DMS153 treated with DMSO at 0.1 percent for 48 hours (cell line): Measurements from ENCODE around the gene PCNT.

Experiments
- DNase-seq: peaks from one replicate; lab custom pipeline; 2025; ENCODE audit not compliant: unreplicated experiment; lab: John Stamatoyannopoulos, UW

PCNT gene

DNA sequence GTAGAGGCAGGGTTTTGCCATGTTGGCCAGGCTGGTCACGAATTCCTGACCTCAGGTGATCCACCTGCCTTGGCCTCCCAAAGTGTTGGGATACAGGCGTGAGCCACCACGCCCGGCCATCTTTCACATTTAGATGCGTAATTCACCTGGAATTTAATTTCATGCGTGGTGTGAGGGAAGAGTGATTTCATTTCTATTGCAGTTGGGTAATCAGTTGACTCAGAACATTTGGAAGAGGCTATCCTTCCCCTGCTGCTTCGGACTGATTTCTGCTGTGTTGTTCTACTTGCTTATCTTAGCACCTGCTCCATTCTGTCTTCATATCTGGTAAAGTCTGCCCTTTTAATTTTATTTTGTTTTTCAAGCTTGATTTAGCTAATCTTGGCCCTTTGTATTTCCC lies 153.8 kb downstream of the PCNT start:
- DNase-seq: no peak

DNA sequence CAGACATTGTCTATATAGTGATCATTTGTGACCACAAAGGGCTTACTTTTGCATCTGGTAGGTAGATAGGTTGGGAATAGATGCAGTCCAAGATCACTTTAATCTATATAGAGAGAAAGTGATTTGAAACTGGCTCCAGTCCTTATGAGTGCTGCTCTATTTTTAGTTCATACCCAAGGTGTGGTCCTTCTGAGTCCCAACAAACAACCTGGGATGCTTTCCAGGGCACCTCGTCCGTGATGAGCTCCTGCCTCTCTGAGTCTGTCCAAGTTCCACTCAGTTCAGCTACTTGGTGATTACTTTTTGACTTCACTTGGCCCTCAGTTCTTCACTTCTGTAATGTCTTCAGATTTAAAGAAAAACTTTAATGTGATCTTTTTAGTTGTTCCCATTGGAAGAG lies 155.0 kb downstream of the PCNT start:
- no peak for DNase-seq

DNA sequence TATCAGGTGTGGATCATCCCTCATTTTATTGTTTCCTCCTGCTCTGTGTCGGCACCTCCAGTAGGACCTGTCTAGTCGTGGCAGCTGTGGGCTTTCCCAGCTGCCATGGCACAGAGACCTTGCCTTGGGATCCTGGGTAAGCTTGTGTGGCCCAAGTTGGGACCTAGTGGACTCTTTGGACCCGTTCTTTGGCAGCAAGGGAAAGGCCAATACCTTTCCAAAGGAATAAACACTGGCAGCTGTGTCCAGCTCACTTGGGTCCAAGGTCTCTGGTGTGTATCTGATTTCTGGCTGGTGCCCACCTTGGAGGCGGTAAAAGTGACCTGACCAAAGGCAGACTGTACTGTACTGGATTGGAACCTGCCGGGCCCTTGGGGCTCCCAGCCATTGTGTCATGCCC lies 156.5 kb downstream of the PCNT start:
- no peak for DNase-seq

DNA sequence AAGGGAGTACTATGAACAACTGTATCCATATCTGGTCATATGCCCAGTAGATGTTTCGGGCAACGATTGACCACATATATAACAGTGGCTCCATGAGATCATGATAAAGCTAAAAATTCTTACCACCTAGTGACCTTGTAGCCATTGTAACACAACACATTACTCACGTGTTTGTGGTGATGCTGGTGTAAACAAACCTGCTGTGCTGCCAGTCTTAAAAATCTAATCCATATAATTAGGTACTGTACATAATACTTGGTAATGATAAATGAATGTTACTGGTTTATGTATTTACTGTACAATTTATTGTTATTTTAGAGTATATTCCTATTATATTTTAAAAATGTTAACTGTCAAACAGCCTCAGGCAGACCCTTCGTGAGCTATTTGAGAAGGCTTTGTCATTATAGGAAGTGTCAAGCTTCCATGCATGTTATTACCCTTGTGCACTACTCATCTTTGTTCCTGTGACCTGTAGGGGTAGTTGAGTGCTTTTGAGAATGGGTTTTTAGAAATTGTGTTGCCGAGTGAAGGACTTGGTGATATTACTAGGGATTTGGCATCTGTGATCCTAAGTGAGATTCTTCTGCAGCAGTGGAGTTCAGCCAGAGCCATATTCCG lies 158.4 kb downstream of the PCNT start:
- no peak for DNase-seq

DNA sequence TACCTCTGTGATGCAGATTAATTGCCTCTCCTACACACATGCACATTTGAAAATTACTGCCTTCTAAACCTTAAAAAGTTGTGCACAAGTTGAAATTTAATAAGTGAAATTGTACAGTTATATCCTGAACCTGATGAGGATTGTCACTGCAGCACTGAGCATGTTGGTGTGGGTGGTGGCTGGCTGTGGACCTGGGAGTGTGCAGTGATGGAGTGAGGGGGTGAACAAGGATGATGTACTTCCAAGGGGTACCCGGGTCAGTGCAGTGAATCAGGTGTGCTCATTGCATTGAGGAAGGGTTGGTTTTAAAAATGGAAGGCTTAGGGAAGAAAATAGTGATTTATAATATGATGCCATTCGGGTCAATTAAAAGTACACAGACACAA lies 158.9 kb downstream of the PCNT start:
- no peak for DNase-seq

DNA sequence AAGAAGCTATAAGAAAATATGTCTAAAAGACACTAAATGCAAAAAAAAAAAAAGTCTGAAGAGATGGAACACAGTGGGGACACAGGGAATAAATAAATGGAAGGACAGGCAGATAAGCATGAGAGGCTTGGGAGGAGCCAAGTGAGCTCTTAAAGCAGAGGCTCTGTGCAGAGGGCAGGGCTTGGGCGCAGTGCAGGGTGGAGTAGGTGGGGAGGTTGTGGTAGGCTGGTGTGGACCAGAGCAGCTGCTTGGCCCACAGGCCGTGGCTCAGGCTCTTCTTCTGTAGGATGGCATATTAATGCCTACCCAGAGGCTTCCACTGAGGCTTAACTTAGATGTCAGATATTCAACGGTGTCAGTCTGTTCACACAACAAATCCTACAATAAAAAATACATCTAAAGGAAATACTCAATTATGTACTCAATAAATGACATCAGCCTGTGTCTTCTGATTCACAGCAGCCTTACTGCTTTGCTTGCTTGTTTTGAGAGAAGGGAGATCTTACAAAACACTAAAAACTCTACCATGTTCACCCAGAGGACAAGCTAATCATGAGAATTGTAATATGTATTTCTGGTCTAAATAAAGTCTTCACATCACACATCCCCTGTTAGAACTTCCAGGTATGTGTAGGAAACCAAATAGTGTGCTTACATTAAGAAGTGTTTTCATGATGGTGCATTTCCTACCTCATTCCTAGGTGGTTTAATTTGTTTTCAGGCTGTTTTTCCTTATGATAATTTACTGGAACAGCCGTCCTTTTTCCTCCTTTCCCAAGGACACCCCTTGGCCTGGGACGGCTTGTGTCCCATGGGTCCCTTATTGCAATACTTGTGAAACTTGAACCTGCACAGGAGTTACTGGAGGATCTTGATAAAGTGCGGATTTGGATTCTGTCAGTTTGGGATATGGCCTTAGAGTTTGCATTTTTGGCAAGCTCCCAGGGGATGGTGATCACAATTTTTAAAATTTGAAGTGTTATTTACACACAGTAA lies 159.6 kb downstream of the PCNT start:
- no peak for DNase-seq

DNA sequence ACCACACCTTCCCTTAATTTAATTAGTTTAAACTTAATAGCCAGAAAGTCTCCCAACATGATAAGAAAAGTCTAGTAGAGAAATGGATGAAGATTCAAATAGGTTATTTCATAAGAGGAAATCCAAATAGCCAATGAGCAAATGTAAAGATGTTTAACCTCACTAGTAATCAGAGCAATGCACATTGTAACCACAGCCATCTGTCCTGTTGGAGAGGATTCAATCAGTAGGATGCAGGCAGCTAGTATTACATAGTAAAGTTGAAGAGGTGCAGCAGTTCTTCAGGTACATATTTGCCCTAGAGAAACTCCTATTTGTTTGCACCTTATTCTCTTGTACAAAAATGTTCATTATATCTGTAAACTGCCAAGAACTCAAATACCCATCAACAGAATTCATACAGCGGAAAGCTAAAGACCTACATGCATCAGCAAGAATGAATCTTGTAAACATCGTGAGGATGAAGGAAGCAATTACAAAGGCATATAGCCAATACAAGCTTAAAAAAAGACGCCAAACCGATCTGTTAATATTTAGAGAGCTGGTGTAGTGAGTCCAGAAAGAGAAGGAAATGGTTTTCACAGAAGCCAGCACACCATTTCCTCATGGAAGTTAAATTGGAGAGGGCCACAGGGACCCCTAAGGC lies 162.6 kb downstream of the PCNT start:
- DNase-seq: no peak

DNA sequence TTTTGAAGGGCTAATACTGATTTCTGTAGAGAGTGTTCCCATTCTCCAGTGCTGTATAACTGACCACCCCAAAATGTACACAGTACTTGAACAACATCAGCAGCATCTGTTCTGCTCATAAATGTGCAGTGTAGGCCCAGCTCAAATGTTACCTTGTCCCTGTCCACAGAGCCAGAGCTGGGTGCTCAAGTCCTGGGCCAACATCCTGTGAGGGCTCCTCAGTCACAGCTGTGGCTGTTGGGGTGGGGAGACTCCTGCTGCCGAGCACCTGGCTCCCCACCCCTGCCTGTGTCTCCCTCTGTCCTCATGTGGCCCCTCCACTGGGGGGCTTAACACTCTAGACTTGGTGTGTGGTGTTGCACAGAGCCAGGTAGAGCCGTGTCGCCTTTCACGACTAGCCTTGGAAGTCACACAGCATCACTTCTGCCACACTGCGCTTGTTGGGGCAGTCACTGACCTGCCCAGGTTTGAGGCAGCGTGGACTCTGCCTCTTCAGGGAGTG lies 165.3 kb downstream of the PCNT start:
- no peak for DNase-seq

DNA sequence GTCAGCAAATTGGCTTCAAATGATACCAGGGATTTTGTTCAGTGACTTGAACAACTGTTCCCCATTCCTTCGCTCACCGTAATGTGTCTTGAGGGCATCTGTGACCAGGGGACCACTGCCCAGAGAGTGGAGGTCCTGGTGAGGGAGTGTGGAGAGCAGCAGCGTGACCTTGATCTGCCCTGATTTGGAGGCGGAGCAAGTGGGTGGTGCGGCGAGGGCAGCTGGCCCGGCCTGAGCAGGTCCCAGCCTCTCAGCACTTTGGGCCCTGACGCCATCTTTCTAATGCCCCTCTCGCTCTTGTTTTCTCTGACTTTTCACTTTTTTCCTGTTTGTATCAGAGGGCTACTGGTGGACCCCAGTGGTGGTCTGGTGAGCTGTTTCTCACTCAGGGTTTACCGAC lies 165.8 kb downstream of the PCNT start:
- DNase-seq: no peak

DNA sequence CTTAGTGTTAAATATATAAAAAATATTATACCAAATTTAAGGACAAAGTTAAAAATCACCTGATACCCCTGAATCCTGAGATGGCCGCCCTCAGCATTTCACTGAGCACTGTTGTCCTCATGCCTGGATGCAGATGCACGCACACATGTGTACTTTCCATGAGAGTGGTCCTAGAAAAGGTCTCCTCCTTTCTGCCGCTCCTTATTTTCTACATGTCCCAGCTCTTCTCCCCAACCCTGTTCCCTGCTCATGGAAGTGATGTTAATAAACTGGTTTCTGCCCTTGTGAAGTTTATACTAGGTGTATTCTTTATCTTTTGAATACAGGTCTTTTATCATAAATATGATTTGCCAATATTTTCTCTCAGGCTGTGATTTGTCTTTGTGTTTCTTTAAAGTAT lies 167.6 kb downstream of the PCNT start:
- no peak for DNase-seq

DNA sequence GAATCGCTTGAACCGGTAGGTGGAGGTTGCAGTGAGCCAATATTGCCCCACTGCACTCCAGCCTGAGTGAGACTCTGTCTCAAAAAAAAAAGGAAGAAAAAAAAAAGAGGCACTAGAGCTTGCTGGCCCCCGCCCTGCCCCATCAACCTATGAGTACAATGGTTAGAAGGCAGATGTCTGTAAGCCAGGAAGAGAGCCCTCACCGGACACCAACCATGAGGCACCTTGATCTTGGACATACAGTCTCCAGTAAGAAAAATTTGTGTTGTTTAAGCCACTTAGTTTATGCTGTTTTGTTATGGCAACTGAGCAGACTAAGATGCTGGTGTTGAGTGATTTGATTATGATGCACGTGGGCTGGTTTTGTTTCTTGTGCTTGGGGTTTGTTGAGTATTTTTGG lies 168.9 kb downstream of the PCNT start:
- no peak for DNase-seq

DNA sequence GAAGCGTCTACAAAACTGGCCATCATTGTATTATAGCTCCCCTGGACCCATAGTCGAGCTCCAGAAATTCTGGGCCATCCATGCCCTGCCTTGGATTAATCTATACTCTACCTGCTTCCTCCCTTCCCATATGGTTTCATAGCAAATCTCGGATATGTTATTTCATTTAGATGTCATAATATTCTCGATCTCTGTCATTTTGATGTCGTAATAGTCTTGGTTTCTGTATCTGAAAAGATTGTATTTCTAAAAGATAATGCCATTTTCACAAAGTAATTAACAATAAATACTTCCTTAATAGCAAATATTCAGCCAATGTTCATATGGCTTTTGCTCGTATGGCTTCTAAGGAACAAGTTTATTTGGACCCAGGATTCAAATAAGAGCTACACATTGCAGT lies 169.9 kb downstream of the PCNT start:
- no peak for DNase-seq
